GM19351 (cell line): ENCODE data around the gene AP5Z1.
"Not testable (repeated sequence)": the region's sequence is repeated elsewhere in the genome, so short reads cannot be mapped to it uniquely, and the experiment has no call there.

Experiments
- ATAC-seq: cut with Tn5 transposase; IDR thresholded peaks from one replicate; pipeline ENCODE4 v1.9.1; 2021; ENCODE audit warnings: mild to moderate bottlenecking, moderate library complexity; ENCODE audit not compliant: unreplicated experiment

The AP5Z1 gene

DNA sequence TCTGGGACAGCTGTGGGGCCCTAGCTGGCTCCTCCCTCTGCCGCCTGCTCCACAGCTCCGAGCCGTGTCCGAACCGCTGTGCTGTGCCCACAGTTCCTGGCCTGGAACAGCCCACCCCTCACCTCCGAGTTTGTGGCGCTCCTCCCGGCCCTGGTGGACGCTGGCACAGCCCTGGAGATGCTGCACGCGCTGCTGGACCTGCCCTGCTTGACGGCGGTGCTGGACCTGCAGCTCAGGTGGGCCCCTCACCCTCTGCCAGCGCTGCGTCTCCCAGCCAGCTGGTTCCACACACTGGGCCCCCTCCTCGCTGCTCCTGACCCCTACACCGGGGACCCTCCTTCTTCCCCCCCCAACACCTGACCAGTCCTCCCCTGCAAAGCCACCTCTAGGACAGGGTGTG is 12.1 kb downstream of the AP5Z1 start:
- no peak for ATAC-seq

DNA sequence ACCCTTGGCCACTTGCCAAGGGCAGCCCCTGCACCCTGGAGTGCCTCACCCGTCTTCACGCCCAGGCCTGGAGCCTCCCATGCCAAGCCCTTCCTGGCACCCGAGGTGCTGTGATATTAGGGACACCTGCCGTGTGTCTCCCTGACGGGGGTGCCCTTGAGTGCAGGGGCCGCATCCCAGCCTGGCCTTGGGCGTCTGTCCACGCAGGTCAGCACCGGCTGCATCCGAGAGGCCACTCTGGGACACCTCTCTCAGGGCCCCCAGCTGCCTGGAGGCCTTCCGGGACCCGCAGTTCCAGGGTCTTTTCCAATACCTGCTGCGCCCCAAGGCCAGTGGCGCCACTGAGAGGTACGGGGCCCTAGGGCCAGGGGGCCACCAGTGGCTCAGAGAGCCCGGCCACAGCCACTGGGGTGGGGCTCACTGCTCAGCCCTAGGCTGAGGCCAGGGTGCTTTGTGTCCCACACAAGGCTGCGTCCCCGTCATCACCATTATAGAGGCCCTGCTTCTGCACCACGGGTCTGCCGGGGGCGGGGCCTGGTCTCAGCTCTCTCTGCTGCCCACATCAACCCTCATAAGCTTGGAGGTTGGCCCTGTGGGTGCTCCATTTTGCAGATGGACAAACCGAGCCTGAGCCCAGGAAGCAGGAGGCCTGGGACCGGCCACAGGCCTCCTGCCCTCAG is 12.7 kb downstream of the AP5Z1 start:
- no peak for ATAC-seq

DNA sequence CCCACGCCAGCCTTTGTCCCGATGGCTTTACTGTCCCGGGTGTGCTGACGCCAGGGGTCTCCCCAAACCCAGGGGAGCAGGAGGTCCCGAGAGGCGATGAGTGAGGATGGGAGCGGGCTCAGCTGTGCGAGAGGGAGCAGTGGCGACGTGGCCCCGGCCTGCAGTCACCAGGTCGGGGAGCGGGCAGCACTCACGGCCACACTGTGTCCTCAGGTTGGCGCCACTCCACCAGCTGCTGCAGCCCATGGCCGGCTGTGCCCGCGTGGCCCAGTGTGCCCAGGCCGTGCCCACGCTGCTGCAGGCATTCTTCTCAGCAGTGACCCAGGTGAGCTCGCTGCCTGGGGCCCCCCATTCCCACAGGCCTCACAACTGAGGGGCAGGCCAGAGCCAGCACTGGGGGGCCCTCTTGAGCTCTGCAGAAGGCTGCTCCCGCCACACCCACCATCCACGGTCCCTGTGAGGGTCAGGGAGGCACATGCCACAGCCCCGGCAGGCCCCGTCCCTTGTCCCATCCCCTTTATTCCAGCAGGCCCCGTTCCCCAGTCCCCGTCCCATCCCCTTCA is 13.3 kb downstream of the AP5Z1 start:
- no peak for ATAC-seq

DNA sequence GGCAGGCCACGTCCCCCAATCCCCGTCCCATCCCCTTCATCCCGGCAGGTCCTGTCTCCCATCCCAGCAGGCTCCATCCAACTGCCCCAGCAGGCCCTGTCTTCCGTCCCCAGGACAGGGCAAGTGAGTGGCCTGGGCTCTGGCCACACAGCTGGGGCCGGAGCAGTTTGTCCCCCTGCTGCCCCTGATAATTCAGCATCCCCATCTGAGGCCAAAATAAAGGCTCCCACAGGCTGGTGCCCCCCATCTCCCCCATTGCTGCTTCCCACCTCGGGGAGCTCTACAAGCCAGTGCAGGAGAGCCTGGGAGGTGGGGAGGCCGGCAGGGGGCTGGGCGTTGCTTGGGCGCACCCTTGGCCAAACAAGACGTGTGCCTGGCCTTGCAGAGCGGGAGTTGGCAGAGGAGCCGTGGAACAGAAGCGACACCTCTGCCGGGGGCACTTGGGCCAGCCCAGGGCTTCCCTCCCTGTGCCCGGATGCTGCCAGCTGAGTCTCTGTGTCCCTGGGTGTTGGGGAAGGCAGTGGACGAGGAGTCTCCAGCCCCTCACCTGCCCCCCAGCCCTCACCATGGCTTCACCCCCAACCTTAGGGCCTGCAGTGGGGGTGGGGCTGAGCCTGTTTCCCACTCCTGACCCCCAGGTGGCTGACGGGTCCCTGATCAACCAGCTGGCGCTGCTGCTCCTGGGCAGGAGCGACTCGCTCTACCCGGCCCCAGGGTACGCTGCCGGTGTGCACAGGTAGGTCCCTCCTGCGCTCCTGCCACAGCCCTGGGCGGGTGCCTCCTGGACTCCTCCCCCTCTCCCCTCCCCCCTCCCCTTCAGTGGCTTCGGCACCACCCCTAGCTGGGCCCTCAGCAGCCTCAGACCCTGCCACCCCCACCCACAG is 14.0 kb downstream of the AP5Z1 start:
- ATAC-seq = no peak

DNA sequence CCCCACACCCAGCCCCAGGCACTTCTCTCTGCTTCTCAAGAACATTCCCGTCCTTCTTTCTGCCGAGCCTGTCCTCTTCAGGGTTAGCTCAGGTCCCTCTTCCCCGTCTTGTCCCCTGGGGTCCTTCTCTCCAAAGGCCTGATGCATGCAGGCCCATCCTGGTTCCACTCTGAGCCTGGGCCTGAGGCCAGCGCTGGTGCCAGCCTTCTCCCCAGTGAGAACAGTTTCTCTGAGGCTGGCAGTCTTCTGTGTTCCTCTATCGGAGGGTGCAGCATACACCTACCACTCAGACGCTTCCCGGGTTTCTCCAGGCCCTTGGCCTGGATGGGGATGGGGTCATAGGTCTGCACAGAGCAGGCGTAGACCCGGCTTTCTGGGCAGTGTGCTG is 14.6 kb downstream of the AP5Z1 start:
- no peak for ATAC-seq

DNA sequence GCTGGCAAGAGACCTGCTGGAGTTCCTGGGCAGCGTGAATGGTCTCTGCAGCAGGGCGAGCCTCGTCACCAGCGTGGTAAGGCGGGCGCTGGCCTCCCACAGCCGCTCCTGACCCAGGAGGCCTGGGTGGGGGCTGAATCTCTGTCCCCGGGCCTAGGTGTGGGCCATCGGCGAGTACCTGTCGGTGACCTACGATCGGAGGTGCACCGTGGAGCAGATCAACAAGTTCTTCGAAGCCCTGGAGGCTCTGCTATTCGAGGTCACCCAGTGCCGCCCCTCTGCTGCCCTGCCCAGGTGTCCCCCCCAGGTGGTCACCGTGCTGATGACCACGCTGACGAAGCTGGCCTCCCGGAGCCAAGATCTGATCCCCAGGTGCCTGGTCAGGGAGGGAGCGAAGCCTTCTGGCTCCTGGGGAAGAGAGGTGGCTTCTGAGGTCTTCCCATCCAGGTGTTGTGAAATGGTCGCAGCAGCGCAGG is 15.1 kb downstream of the AP5Z1 start:
- ATAC-seq = no peak

DNA sequence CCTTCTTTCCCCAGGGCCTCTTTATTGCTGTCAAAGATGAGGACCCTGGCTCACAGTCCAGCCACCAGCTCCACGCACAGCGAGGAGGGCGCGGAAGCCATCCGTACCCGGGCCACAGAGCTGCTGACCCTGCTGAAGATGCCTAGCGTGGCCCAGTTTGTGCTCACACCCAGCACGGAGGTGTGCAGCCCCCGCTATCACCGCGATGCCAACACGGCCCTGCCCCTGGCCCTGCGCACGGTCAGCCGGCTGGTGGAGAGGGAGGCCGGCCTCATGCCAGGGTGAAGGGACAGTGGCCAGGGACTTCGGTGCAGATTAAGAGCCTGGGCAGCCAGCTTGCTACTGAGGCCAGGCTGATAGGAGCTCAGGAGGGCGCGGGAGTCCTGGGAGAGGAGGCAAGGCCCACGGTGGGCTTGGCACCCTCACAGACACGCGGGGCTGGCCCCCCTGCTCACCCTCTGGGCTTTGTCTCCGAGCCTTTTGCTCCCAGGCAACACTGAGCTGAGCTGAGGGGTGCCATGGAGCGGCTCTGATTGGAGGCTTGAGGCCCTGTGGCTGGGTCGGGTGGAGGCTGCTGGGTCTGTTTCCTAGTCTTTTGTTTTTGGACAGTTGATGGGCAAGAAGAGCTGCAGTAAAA is 15.8 kb downstream of the AP5Z1 start:
- ATAC-seq = no peak

DNA sequence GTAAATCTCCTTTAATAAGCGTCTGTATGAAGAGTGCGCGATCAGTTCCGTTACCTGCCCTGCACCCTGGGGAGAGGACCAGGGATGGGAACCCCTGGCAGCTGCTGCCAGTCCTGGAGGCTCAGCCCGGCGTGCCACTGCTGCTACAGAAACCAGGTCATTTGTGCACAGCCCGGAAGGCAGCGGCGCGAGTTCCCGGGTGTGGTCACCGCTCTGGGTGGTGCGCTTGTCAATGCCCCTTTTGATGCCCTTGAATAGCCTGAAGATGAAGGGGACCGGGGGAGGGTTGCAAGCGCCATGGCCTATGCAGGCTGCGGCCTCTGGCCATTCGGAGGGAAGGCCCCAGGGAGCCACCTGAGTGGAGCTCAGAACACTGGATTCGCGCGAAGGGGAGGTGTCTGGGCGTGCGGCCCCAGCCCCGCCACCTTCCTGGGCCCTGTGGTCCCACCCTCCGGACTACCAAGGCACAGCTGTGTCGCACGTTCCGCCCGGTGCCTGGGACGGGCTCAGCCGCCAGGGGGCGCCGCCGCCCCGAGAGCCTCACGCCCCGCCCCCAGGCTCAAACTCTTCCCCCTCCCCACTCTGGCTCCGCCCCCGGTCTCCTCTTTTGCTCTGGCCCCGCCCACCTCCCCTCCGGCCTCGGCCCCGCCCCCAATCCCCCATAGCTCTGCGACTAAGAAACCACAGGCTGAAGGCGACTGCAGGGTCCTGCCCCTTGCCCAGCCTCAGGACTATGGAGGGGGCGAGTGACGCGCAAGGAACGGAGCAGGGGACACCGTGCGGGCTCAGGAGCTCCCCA is 16.5 kb downstream of the AP5Z1 start:
- ATAC-seq = peak; percentile 62

DNA sequence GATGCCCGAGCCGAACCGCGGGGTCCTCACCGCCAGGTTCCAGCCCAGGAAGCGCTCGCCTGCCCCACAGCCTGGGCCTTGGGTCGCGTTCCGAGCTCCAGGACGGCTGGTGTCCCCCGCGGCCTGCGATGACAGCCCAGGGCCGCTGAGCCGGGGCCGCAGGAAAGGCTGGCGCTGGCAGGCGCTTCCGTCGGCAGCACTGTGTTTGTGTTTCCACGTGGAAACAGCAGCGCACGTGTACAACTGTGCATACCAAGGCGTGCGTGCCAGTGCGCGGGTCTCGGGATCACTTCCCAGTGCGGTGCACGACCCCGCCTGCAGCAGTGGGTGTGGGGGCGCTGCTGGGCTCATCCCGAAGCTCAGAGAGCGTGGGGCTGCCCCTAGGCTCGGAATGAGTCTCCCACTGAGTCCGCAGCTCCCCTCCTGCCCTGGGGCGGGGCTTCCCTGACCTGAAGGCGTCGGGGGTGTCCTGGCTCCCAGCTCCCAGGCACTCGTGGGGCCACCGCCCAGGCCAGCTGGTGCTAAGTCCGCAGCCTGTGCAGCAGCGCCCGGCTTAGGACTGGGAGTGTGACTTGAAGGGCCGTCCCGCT is 17.2 kb downstream of the AP5Z1 start:
- ATAC-seq = peak; percentile 25

DNA sequence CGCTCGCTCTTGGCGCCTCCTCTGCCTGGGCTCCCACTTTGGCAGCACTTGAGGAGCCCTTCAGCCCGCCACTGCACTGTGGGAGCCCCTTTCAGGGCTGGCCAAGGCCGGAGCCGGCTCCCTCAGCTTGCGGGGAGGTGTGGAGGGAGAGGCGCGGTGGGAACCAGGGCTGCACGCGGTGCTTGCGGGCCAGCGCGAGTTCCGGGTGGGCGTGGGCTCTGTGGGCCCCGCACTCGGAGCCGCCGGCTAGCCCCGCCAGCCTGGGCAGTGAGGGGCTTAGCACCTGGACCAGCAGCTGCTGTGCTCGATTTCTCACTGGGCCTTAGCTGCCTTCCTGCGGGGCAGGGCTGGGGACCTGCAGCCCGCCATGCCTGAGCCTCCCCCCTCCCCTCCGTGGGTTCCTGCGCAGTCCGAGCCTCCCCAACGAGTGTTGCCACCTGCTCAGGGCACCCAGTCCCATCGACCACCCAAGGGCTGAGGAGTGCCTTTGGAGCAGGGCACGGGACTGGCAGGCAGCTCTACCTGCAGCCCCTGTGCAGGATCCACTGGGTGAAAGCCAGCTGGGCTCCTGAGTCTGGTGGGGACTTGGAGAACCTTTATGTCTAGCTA is 18.1 kb downstream of the AP5Z1 start:
- ATAC-seq = not testable (repeated sequence)

DNA sequence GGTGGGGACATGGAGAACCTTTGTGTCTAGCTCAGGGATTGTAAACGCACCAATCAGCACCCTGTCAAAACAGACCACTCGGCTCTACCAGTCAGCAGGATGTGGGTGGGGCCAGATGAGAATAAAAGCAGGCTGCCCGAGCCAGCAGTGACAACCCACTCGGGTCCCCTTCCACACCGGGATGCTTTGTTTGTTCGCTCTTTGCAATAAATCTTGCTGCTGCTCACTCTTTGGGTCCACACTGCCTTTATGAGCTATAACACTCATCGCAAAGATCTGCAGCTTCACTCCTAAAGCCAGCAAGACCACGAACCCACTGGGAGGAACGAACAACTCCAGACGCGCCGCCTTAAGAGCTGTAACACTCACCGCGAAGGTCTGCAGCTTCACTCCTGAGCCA is 18.7 kb downstream of the AP5Z1 start:
- ATAC-seq = not testable (repeated sequence)

DNA sequence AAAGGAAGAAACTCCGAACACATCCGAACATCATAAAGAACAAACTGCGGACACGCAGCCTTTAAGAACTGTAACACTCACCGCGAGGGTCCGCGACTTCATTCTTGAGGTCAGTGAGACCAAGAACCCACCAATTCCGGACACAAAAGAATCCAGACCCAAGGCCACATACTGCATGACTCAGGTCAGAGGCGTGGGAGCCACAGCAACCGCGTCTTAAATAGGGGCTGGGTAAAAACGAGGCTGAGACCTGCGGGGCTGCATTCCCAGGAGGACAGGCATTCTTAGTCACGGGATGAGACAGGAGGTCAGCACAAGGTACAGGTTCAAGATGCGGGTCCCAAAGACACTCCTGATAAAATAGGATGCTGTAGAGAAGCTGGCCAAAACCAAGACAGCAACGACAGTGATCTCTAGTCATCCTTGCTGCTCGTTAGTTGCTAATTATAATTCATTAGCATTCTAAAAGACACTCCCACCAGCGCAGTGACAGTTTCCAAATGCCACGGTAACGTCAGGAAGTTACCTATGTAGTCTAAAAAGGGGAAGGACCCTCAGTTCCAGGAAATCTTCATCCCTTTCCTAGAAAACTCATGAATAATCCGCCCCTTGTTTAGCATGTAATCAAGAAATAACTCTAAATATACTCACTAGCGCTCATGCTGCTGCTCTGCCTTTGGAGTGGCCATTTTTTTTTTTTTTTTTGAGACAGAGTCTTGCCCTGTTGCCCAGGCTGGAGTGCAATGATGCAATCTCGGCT is 19.3 kb downstream of the AP5Z1 start:
- no peak for ATAC-seq

DNA sequence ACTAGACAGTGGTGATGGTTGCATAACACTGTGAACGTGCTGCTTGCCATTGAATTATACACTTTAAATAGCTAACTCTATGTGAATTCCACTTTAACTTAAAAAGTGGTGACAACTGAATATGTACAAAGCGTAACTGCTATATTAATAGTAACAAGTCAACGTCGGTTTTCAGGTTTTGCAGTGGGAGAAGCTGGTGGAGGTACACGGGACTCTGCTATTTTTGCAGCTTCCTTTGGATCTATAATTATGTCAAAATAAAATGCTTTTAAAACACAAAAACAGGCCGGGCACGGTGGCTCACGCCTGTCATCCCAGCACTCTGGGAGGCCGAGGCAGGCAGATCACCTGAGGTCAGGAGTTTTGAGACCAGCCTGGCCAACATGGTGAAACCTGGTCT is 21.0 kb downstream of the AP5Z1 start:
- ATAC-seq = no peak

DNA sequence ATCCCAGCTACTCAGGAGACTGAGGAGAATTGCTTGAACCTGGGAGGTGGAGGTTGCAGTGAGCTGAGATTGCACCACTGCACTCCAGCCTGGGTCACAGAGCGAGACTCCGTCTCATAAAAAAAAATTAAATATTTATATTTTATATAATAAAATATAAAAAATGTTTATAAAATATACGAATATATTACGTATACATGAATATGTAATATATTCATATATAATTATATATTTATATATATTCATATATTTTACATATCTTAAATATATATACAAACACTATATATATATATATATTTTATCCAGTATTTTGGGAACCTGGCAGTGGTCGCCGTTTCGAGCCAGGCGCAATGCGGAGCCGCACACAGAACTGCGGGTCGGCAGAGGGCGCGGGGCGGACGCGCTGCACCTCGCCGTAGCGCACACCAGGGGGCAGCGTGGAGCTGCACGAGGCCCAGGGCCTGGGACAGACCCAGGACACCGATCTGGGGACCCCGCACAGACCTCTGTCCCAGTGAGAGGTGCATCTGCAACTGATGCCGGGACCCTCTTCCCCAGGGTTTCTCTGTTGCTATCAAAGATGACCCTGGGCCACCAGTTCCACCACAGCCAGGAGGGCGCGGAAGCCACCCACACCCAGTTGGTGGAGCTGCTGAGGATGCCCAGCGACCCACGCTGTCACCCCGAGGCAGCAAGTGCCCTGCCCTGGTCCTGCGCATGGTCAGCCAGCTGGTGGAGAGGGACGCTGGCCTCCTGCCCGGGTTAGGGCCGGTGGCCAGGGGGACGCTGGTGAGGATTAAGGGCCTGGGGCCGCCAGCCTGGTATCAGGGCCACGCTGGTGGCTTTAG is 22.7 kb downstream of the AP5Z1 start:
- peak; percentile 90 for ATAC-seq

DNA sequence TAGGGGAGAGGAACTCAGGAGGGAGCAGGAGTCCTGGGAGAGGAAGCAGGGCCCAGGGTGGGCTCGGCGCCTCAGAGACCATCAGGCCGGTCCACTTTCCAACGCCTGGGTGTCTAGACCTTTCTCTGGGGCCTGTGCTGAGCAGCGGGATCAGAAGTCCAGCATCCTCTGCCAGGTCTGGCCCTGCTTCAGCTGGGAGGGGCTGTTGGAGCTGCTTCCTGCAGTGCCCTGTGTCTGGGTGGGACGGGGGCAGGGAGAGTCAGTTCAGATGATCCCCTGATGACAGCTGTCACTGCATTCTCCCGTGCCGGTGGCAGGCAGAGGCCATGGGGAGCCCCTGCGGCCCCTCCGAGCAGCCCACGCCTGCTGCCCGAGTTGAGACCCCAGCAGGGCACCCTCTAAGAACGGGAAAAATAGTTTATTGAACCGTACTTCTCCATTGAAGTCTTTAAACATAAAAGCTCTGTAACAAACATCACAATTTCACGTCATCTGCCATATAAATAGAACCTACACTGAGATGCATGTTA is 23.3 kb downstream of the AP5Z1 start:
- ATAC-seq = no peak

DNA sequence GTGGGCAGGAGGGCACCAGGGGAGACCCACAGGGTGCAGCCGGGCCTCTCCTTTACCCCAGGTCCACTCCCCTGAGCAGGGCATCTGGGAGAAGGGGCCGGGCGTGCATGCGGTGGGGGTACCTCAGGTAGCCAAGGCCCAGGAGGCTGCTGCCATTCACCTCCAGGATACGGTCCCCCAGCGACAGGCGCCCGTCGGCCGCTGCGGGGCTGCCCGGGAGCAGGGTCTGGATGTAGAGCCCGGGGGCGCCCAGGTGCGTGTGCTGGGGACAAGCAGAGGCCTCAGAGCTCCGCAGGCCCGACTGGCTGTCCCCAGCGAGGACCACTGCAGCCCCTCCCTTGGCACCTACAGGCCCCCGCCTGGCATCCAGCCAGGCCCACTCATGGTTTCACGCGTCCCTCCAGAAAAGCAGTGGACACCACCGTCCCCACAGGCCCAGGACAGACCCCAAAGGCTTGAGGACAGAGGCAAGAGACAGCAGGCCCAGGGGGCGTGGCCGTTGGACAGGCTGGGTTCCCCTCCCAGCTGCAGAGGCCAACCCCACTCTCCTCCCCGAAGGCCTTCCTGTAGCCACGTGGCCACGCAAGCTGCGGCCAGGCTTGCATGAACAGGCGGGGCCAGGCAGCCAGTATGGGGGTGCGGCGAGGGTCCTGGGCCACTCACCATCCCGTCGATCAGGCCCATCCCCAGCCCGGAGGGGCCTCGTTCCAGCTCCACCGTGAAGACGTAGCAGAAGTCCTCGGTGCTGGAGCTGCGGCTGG is 24.3 kb downstream of the AP5Z1 start:
- ATAC-seq = no peak

DNA sequence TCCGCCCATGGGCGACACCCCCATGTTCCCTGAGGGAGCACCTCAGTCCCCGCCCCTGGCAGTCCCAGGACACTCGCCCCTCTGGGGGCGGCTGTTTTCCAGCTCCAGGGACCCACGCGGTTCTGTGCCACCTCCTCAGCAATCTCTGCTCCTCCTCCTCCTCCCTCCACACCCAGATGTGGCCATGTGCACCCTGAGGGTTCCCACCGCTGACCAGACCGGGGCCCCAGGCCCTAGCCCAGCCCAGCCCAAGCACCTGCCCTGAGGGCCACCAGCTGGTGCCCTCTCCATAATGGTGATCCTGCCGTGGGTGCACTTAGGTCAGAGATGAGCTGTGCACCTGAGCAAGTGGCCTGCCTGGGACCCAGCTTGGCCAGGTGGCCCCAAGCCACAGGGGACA is 25.1 kb downstream of the AP5Z1 start:
- no peak for ATAC-seq
